PFSK-1 (cell line): Measurements from ENCODE around the gene CRB2.

ENCODE experiments used
- FOXP2 ChIP-seq: optimal IDR thresholded peaks from 2 replicates; pipeline ENCODE3; 2011; ENCODE audit warnings: borderline replicate concordance, control low read depth, inconsistent platforms; ENCODE audit not compliant: insufficient read depth; ENCODE audit errors: extremely low read length, extremely low read depth
- POLR2AphosphoS5 ChIP-seq: IDR thresholded peaks from 2 replicates; pipeline ENCODE4 v1.6.1; 2012; ENCODE audit warnings: low read depth, mild to moderate bottlenecking, control low read depth, low read length, moderate library complexity
- SIN3A ChIP-seq: IDR thresholded peaks from 2 replicates; pipeline ENCODE4 v1.6.1; 2012; ENCODE audit warnings: mild to moderate bottlenecking, low read length, moderate library complexity, borderline replicate concordance; ENCODE audit not compliant: insufficient read depth
- TAF1 ChIP-seq: IDR thresholded peaks from 2 replicates; pipeline ENCODE4 v1.6.1; 2012; ENCODE audit warnings: low read length, control low read depth, borderline replicate concordance; ENCODE audit not compliant: insufficient read depth
- TF ChIP-seq, protein P1 (sequence below), 2 experiments: IDR thresholded peaks; 2 replicates each; pipeline versions ENCODE4 v1.6.1 to v1.8.0; 2011 to 2012; ENCODE audit warnings: low read depth in 2 of 2, low read length in 2 of 2, control low read depth in 1 of 2, inconsistent platforms in 1 of 2, mild to moderate bottlenecking in 1 of 2, moderate library complexity in 1 of 2; ENCODE audit not compliant: insufficient read depth in 1 of 2

DNA sequence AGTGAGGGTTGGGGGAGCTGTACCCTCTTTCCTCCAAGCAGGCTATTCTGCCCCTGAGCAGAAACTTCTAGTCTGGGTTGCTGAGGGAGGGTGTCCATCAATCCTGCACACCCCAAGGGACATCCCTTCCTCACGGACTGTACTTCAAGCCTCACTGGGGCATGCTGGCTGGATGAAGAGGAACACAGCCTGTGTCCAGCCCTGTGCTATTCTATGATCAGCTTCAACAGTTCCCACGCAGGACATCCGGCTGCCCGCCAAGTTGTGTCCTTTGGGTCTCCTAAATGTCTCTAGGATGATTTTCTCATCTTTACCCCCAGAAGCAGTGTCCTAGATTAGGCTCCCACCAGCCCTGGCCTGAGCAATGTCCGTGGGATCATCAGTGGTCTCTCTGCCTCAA is 68.1 kb downstream of the CRB2 start:
- TF ChIP-seq POLR2AphosphoS5 (no peak), FOXP2 (no peak), TAF1 (no peak), SIN3A (no peak)
- TF ChIP-seq, protein P1, sequence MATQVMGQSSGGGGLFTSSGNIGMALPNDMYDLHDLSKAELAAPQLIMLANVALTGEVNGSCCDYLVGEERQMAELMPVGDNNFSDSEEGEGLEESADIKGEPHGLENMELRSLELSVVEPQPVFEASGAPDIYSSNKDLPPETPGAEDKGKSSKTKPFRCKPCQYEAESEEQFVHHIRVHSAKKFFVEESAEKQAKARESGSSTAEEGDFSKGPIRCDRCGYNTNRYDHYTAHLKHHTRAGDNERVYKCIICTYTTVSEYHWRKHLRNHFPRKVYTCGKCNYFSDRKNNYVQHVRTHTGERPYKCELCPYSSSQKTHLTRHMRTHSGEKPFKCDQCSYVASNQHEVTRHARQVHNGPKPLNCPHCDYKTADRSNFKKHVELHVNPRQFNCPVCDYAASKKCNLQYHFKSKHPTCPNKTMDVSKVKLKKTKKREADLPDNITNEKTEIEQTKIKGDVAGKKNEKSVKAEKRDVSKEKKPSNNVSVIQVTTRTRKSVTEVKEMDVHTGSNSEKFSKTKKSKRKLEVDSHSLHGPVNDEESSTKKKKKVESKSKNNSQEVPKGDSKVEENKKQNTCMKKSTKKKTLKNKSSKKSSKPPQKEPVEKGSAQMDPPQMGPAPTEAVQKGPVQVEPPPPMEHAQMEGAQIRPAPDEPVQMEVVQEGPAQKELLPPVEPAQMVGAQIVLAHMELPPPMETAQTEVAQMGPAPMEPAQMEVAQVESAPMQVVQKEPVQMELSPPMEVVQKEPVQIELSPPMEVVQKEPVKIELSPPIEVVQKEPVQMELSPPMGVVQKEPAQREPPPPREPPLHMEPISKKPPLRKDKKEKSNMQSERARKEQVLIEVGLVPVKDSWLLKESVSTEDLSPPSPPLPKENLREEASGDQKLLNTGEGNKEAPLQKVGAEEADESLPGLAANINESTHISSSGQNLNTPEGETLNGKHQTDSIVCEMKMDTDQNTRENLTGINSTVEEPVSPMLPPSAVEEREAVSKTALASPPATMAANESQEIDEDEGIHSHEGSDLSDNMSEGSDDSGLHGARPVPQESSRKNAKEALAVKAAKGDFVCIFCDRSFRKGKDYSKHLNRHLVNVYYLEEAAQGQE (IDR thresholded peaks at IDR 0.05; ENCODE audit: insufficient read depth in 1 of 2, low read depth in 2 of 2, low read length in 2 of 2), result no peak
